SK-N-SH (cell line): Measurements from ENCODE around the gene NIN.
"Not testable (repeated sequence)": the region's sequence is repeated elsewhere in the genome, so short reads cannot be mapped to it uniquely, and the experiment has no call there.

Experiments
- EZH2phosphoT487 ChIP-seq: fragments of 200-600 bp; sonication (generic); IDR thresholded peaks from 2 replicates; pipeline ENCODE4 v1.6.1; 2017; ENCODE audit warnings: low read depth, mixed run types, mild to moderate bottlenecking, antibody characterized with exemption, moderate library complexity, borderline replicate concordance
- FOSL2 ChIP-seq: IDR thresholded peaks from 2 replicates; pipeline ENCODE4 v1.4.0; 2012; ENCODE audit warnings: low read depth, mild to moderate bottlenecking, moderate library complexity, borderline replicate concordance
- FOXJ3 ChIP-seq: sonication (generic); formaldehyde crosslinking; IDR thresholded peaks from 2 replicates; pipeline ENCODE4 v1.5.1; 2020; ENCODE audit warnings: mild to moderate bottlenecking, missing genetic modification reagents
- RXRA ChIP-seq: IDR thresholded peaks from 2 replicates; pipeline ENCODE4 v1.4.0; 2012; ENCODE audit warnings: low read depth, mild to moderate bottlenecking, borderline replicate concordance
- TF ChIP-seq, protein P1 (sequence below): fragments of 200-600 bp; sonication (generic); IDR thresholded peaks from 2 replicates; pipeline ENCODE4 v1.6.1; 2017; ENCODE audit warnings: antibody characterized with exemption, mild to moderate bottlenecking, moderate library complexity
- TF ChIP-seq, protein P2 (sequence below): IDR thresholded peaks from 2 replicates; pipeline ENCODE4 v1.4.0; 2012; ENCODE audit warnings: low read depth

DNA sequence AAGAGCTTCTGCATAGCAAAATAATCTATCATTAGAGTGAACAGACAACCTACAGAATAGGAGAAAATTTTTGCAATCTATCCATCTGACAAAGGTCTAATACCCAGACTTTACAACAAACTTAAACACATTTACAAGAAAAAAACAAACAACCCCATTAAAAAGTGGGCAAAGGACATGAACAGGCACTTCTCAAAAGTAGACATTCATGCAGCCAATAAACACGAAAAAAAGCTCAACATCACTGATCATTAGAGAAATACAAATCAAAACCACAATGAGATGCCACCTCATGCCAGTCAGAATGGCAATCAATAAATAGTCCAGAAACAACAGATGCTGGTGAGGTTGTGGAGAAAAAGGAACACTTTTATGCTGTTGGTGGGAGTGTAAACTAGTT, 15.9 kb downstream of the NIN start:
- TF ChIP-seq, protein P1, sequence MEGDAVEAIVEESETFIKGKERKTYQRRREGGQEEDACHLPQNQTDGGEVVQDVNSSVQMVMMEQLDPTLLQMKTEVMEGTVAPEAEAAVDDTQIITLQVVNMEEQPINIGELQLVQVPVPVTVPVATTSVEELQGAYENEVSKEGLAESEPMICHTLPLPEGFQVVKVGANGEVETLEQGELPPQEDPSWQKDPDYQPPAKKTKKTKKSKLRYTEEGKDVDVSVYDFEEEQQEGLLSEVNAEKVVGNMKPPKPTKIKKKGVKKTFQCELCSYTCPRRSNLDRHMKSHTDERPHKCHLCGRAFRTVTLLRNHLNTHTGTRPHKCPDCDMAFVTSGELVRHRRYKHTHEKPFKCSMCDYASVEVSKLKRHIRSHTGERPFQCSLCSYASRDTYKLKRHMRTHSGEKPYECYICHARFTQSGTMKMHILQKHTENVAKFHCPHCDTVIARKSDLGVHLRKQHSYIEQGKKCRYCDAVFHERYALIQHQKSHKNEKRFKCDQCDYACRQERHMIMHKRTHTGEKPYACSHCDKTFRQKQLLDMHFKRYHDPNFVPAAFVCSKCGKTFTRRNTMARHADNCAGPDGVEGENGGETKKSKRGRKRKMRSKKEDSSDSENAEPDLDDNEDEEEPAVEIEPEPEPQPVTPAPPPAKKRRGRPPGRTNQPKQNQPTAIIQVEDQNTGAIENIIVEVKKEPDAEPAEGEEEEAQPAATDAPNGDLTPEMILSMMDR, result not testable (repeated sequence)
- TF ChIP-seq, protein P2, sequence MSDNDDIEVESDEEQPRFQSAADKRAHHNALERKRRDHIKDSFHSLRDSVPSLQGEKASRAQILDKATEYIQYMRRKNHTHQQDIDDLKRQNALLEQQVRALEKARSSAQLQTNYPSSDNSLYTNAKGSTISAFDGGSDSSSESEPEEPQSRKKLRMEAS, result not testable (repeated sequence)
- TF ChIP-seq RXRA; EZH2phosphoT487; FOSL2; FOXJ3 (CRISPR knock-in tag): not testable (repeated sequence)
